Ectodermal cell (in vitro differentiated cells): ENCODE data around the gene SPPL2B.

ENCODE experiments used
- H3K27ac ChIP-seq: 2 replicates; pipeline ENCODE4 v1.7.0; 2013; ENCODE audit warnings: mild to moderate bottlenecking, low read depth, low read length; ENCODE audit not compliant: insufficient read depth, poor library complexity, severe bottlenecking
- H3K27me3 ChIP-seq: 2 replicates; pipeline ENCODE4 v1.7.0; 2013; ENCODE audit warnings: mild to moderate bottlenecking, low read length; ENCODE audit not compliant: insufficient read depth, control insufficient read depth, poor library complexity, severe bottlenecking
- H3K36me3 ChIP-seq: one replicate; pipeline ENCODE4 v1.7.0; 2013; ENCODE audit warnings: low read length; ENCODE audit not compliant: control insufficient read depth, insufficient read depth
- H3K4me1 ChIP-seq: one replicate; pipeline ENCODE4 v1.7.0; 2013; ENCODE audit warnings: low read length; ENCODE audit not compliant: control insufficient read depth, insufficient read depth
- H3K4me3 ChIP-seq: 2 replicates; pipeline ENCODE4 v1.7.0; 2013; ENCODE audit warnings: low read depth, low read length, control low read depth; ENCODE audit not compliant: insufficient read depth
- H3K9me3 ChIP-seq: 2 replicates; pipeline ENCODE4 v1.7.0; 2013; ENCODE audit warnings: mild to moderate bottlenecking, low read length, moderate library complexity; ENCODE audit not compliant: control insufficient read depth
- whole genome bisulfite sequencing, 2 experiments: methylation state at CpG; one replicate each; pipeline ENCODE4 v1.1.7; 2013; ENCODE audit warnings: missing lambda C conversion rate in 2 of 2; 5-methylcytosine and 5-hydroxymethylcytosine counted together

The SPPL2B gene

DNA sequence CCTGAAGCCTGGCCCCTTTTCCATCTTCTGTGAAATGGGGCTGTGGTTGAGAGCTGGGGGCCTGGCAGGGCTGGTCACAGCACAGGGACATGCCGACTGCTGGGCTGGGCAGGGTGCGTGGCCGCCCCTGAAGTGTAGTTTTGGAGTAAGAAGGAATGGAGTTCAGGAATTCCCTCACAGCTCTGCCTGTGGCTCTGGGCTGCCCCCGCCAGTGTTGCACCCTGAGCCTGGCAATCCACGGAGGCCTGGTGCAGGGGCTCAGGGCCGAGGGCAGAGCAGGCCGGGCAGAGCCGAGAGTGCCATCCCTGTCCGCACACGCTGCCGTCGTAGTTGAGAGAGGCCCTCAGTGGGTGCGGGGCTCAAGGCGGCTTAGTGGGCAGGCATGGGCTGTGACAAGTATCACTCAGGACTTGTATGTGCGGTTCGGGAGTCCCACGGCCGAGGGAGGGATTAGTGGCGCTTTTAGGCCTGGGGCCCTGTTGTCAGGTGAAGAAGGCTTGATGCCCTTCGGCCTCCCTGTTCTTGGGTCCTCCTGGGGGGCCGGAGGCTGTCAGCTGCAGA, 9.7 kb downstream of the SPPL2B start:
- H3K27ac ChIP-seq: no peak overlapping the region
- WGBS, 2 experiments: 96 to 97% methylated on average over 21 of the region's 21 CpGs

DNA sequence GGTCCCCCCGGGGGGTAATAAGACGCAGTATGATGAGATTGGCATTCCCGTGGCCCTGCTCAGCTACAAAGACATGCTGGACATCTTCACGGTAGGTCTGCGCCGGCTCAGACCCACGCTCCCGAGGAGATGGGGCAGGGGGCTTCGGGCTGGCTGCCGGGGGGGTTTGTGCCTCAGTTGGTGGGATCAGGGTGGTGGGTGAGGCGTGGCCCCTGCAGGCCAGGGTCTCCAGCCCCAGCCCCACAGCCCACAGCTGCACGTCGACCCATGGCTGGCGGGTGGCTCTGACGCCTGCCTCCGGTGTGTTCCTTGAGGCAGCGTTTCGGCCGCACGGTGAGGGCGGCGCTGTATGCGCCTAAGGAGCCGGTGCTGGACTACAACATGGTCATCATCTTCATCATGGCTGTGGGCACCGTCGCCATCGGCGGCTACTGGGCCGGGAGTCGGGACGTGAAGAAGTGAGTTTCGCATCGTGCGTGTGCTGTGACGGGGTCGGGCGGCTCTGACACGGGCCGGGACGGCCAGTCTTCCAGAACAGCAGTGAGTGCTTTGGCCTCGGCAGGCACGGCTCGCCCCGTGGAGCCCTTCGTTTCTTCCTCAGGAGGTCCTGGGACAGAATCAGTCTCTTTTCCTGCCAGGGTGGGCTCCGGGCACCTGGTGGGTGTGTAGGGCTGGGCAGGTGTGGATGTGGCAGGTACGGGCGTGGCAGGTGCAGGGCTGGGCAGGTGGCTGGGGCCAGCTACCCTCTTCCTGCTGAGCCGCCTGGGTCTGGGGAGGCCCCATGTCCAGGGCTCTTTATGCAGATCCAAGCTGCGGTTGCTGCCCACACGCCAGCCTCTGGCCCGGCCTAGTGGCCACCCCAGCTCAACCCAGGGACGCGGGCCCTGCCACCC, 10.5 kb downstream of the SPPL2B start:
- H3K9me3 ChIP-seq: no peaks in the 10 kb centered on the region
- no peak overlapping the region for H3K27ac ChIP-seq
- WGBS, 2 experiments: 96% methylated on average over 54 of the region's 54 CpGs
- peaks cover 5% of the 10 kb centered on the region for H3K4me1 ChIP-seq
- no peaks in the 10 kb centered on the region for H3K27me3 ChIP-seq
- no peak overlapping the region for H3K4me3 ChIP-seq
- no peaks in the 10 kb centered on the region for H3K36me3 ChIP-seq

More for the DNA sequence above, 9.7 kb downstream of the SPPL2B start:
- Histone ChIP-seq H3K9me3 (no peaks in the 10 kb centered on the region), H3K4me3 (no peak overlapping the region), H3K4me1 (peaks cover 5% of the 10 kb centered on the region), H3K27me3 (no peaks in the 10 kb centered on the region), H3K36me3 (no peaks in the 10 kb centered on the region)

DNA sequence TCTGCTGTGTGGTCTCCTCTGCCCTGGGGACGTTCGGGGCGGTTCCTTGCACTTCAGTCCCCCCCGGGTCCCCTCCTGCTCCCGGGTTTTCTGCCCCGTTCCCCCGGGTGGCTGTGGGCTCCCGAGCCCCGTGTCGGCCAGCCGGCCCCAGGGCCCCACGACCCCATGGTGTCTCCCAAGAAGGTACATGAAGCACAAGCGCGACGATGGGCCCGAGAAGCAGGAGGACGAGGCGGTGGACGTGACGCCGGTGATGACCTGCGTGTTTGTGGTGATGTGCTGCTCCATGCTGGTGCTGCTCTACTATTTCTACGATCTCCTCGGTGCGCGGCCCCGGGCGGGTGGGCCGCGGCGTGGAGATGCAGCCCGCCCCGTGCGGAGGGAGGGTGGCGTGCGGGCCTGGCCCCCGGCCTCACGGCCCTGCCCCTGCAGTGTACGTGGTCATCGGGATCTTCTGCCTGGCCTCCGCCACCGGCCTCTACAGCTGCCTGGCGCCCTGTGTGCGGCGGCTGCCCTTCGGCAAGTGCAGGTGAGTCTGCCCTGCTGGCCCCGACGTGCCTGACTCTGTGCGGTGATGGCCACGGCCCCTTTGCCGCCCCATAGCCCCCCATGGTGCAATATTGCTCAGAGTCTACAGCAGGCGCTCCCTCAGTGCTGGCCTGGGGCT, 11.3 kb downstream of the SPPL2B start:
- Histone ChIP-seq H3K36me3 (no peaks in the 10 kb centered on the region), H3K4me1 (peaks cover 5% of the 10 kb centered on the region), H3K27me3 (no peaks in the 10 kb centered on the region), H3K9me3 (no peaks in the 10 kb centered on the region), H3K4me3 (no peak overlapping the region), H3K27ac (no peak overlapping the region)
- 94% methylated on average over 52 of the region's 52 CpGs for WGBS, 2 experiments

DNA sequence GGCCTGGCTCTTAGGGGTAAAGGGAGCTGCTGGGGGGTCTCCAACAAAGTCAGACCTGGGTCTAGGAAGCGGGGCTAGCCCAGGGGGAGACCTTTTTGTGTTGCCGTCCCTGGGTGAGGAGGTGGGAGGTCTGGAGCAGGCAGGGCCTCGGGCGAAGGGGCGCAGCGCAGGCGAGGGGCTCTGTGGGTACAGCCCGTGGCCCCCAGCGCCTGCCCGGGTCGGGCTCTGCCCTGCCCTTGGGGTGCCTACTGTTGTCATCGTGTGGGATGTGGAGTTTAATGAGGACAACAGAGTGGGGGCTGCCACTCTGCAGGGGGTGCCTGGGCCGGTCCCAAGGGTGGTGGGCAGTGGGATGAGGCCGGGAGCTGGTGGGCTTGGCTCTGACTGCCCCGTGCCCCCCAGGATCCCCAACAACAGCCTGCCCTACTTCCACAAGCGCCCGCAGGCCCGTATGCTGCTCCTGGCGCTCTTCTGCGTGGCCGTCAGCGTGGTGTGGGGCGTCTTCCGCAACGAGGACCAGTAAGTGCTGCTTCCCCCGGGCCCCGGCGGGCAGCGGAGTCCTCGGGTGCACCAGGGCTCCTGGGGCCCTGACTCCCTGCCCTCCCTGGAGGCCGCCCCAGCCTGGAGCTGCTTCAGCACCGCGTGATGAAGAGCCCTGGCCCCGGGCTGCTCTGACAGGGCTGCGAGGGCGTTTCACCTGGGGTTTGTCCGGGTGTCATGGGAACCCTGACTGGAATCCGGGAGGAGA, 12.2 kb downstream of the SPPL2B start:
- Histone ChIP-seq H3K4me1 (peaks cover 5% of the 10 kb centered on the region), H3K27me3 (no peaks in the 10 kb centered on the region), H3K4me3 (no peak overlapping the region), H3K36me3 (no peaks in the 10 kb centered on the region), H3K9me3 (no peaks in the 10 kb centered on the region), H3K27ac (no peak overlapping the region)
- 93 to 94% methylated on average over 38 of the region's 38 CpGs for WGBS, 2 experiments

DNA sequence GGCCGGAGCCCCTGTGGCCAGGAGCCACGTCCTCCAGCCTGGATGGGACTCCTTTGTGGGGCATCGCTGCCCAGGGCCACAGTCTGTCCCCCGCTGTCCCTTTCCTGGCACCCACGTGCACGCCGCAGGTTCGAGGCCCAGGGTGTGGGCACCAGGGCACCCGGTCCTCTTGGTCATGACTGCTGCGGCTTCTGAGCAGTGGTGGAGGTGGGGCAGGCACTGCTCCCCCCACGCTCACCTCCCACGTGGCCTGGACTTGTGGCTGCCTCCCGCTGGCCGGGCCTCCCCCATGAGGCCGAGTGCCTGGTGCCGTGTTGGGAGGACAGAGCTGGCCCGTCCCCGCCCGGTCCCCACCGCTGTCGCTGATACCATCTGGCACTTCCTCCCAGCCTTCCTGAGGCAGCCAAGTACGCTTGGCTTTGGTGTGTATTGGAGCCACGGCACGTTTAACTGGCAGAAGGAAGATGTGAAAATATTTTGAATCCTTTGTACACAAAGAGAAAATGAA, 12.8 kb downstream of the SPPL2B start:
- WGBS, 2 experiments: 96% methylated on average over 24 of the region's 24 CpGs
- no peak overlapping the region for H3K27ac ChIP-seq

DNA sequence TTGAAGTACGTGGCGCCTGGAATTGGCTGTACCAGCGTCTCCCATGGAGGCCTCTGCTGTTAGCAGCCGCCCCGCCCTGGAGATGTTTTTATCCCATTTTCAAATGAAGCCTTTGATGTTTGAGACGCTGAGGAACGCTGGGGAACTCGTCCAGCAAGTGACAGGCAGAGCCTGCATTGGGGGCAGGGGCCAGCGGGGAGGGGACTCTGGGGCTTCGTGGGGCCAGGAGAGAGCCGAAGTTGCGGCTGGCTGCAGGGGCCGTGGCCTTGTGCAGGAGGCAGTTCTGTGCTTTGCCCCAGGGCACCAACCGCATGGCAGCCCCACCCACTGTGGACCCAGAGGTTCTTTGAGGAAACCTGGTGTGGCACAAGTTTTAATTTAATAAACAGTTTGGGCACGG, 13.5 kb downstream of the SPPL2B start:
- Histone ChIP-seq H3K36me3 (no peaks in the 10 kb centered on the region), H3K4me1 (peaks cover 5% of the 10 kb centered on the region), H3K27me3 (no peaks in the 10 kb centered on the region), H3K27ac (no peak overlapping the region), H3K9me3 (no peaks in the 10 kb centered on the region), H3K4me3 (no peak overlapping the region)
- 93 to 94% methylated on average over 15 of the region's 15 CpGs for WGBS, 2 experiments

More for the DNA sequence above, 12.8 kb downstream of the SPPL2B start:
- Histone ChIP-seq H3K9me3 (no peaks in the 10 kb centered on the region), H3K36me3 (no peaks in the 10 kb centered on the region), H3K4me3 (no peak overlapping the region), H3K4me1 (peaks cover 5% of the 10 kb centered on the region), H3K27me3 (no peaks in the 10 kb centered on the region)

DNA sequence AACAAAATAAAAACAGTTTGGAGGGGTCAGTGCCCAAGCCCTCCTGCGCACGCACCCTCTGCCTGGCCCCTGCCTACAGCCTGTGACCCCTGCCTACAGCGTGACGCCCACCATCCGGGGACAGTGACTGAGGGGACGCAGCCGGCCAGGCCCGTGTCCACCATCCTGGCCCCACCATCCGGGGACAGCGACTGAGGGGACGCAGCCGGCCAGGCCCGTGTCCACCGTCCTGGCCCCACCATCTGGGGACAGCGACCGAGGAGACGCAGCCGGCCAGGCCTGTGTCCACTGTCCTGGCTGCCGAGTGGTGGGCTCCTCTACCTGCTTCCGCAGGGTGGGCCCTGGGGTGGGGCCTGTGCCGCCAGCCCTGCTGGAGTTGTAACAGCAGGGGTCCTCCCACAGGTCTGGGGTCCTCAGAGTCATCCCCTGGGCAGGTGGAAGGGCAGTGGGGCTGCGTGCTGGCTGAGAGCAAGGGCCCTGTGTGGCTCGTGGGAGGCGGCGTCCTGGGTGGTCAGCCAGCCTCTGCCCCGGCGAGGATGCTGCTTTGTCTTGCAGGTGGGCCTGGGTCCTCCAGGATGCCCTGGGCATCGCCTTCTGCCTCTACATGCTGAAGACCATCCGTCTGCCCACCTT, 14.3 kb downstream of the SPPL2B start:
- 95% methylated on average over 29 of the region's 29 CpGs for WGBS, 2 experiments
- Histone ChIP-seq H3K36me3 (no peaks in the 10 kb centered on the region), H3K4me3 (no peak overlapping the region)

DNA sequence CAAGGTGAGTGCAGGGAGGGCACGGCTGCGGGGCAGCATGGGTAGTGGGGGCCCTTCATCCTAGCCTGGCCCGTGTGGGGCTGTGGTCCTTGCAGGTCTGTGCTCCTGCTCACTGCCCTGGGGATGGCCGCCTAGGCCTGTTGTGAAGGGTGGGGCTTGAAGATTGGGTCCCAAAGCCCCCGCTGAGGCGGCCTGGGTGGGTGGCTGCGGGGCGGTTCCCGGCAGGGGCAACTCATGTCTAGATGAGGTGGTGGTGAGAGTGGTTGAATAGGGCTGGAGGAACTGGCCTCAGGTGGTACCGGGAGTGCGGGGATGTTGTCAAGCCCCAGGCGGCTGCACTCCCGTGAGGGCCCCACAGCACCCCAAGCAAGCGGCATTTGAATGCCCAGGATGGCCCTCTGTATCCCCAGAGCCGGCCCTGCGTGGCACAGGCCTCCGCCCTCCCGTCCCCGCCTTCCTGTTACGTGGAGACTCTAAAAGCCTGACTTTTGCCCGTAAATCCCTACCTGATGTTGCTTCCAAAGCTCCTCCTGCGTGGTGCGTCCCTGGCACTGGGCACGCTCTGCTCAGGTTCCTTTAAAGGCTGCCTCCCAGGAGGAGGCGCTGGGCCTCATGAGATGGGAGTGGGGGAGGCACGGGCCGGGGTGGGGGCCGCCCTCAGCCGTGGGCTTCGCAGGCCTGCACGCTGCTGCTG, 15.0 kb downstream of the SPPL2B start:
- H3K9me3 ChIP-seq: no peaks in the 10 kb centered on the region
- WGBS, 2 experiments: 94 to 96% methylated on average over 31 of the region's 31 CpGs
- no peaks in the 10 kb centered on the region for H3K27me3 ChIP-seq
- H3K4me3 ChIP-seq: no peak overlapping the region
- no peak overlapping the region for H3K27ac ChIP-seq
- H3K36me3 ChIP-seq: no peaks in the 10 kb centered on the region
- H3K4me1 ChIP-seq: no peaks in the 10 kb centered on the region

More for the DNA sequence above, 14.3 kb downstream of the SPPL2B start:
- no peaks in the 10 kb centered on the region for H3K4me1 ChIP-seq
- no peaks in the 10 kb centered on the region for H3K9me3 ChIP-seq
- H3K27ac ChIP-seq: no peak overlapping the region
- H3K27me3 ChIP-seq: no peaks in the 10 kb centered on the region

DNA sequence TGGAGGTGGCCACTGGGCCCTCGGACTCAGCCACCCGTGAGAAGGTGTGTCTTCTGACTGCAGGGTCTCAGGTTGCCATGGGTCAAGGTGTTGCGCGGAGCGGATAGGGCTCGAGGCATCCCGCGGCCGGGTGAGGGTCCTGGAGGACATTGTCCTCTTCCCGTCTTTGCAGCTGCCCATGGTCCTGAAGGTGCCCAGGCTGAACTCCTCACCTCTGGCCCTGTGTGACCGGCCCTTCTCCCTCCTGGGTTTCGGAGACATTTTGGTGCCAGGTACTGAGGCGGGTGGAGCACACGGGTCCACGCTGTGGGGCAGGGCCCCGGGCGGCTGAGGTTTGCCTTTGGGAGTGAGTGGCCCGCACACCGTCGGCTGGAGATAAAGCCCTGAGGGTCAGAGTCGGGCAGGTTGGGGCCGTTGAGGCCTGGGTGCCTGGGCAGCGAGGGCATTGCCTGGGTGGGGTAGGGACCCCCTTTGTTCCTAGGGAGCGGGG, 15.9 kb downstream of the SPPL2B start:
- H3K4me3 ChIP-seq: no peak overlapping the region
- no peaks in the 10 kb centered on the region for H3K4me1 ChIP-seq
- WGBS, 2 experiments: 95 to 96% methylated on average over 24 of the region's 24 CpGs
- H3K27me3 ChIP-seq: no peaks in the 10 kb centered on the region
- no peak overlapping the region for H3K27ac ChIP-seq
- no peaks in the 10 kb centered on the region for H3K9me3 ChIP-seq
- no peaks in the 10 kb centered on the region for H3K36me3 ChIP-seq
